ENCODE data around the gene TCEAL9. TPM values are rescaled to one million over a fixed set of nuclear protein-coding genes. Genes with fewer than 3 reads are reported as not detected.

Gene TCEAL9
- total and polyA plus RNA-seq, 2 of the 8 experiments (the other 6 are each of a cell fraction or from before 2014, with no cell fraction given): 22.2 to 36.8 TPM

Small RNAs within 50 kb of the gene (small RNA-seq; reads per million reads assigned to genes)
- gene Z92846.1 (ENCODE audit: insufficient read depth): not detected

Other genes with a start within 250 kb of the TCEAL9 start
- gene BEX4, start 141.4 kb upstream of the TCEAL9 start, total RNA-seq (2021; fragmentation: NEBNext Ultra II Directional; extraction: Animal tissue kit (Norgen Biotek cat#: 25700)): 45.1 TPM in 2 replicates
- gene BEX4, start 141.4 kb upstream of the TCEAL9 start, polyA plus RNA-seq (2011; rRNA removed): 16.2 and 27.2 TPM in 2 replicates
- 81.0 and 82.2 TPM in 2 replicates for gene TCEAL8, start 101.4 kb upstream of the TCEAL9 start, total RNA-seq (2021; fragmentation: NEBNext Ultra II Directional; extraction: Animal tissue kit (Norgen Biotek cat#: 25700))
- gene TCEAL8, start 101.4 kb upstream of the TCEAL9 start, polyA plus RNA-seq (2011; rRNA removed): 17.9 and 47.2 TPM in 2 replicates
- gene TCEAL5, start 79.8 kb upstream of the TCEAL9 start, total RNA-seq (2021; fragmentation: NEBNext Ultra II Directional; extraction: Animal tissue kit (Norgen Biotek cat#: 25700)): 6.6 and 7.2 TPM in 2 replicates
- gene TCEAL5, start 79.8 kb upstream of the TCEAL9 start, polyA plus RNA-seq (2011; rRNA removed): 0.13 and 0.17 TPM in 2 replicates
- gene BEX2, start 45.5 kb upstream of the TCEAL9 start, total RNA-seq (2021; fragmentation: NEBNext Ultra II Directional; extraction: Animal tissue kit (Norgen Biotek cat#: 25700)): 57.5 and 60.2 TPM in 2 replicates
- 37.6 and 53.8 TPM in 2 replicates for gene BEX2, start 45.5 kb upstream of the TCEAL9 start, polyA plus RNA-seq (2011; rRNA removed)
- gene TCEAL7, start 26.3 kb upstream of the TCEAL9 start, total RNA-seq (2021; fragmentation: NEBNext Ultra II Directional; extraction: Animal tissue kit (Norgen Biotek cat#: 25700)): 11.6 and 12.9 TPM in 2 replicates
- gene TCEAL7, start 26.3 kb upstream of the TCEAL9 start, polyA plus RNA-seq (2011; rRNA removed): 3.5 and 7.9 TPM in 2 replicates
- 310 and 330 TPM in 2 replicates for gene BEX3, start 20.0 kb downstream of the TCEAL9 start, total RNA-seq (2021; fragmentation: NEBNext Ultra II Directional; extraction: Animal tissue kit (Norgen Biotek cat#: 25700))
- 282 and 366 TPM in 2 replicates for gene BEX3, start 20.0 kb downstream of the TCEAL9 start, polyA plus RNA-seq (2011; rRNA removed)
- gene RAB40A, start 163.0 kb downstream of the TCEAL9 start, total RNA-seq (2021; fragmentation: NEBNext Ultra II Directional; extraction: Animal tissue kit (Norgen Biotek cat#: 25700)): 0.09 and 0.17 TPM in 2 replicates
- gene RAB40A, start 163.0 kb downstream of the TCEAL9 start, polyA plus RNA-seq (2011; rRNA removed): 0.21 and 0.28 TPM in 2 replicates
- gene TCEAL4, start 229.0 kb downstream of the TCEAL9 start, total RNA-seq (2021; fragmentation: NEBNext Ultra II Directional; extraction: Animal tissue kit (Norgen Biotek cat#: 25700)): 51.3 and 53.0 TPM in 2 replicates
- 7.3 and 10.1 TPM in 2 replicates for gene TCEAL4, start 229.0 kb downstream of the TCEAL9 start, polyA plus RNA-seq (2011; rRNA removed)